Astrocyte (in vitro differentiated cells and primary cell): ENCODE results near the gene CIB2. TPM values are rescaled to one million over a fixed set of nuclear protein-coding genes. Genes with fewer than 3 reads are reported as not detected.

Source experiments
- DNase-seq: peaks from one replicate; pipeline ENCODE4 v3.0.0-alpha.2; 2010; ENCODE audit warnings: low read depth
- FAIRE-seq: peaks from 2 replicates; lab custom pipeline; 2011; peaks lifted over from hg19 to GRCh38; lab: Jason Lieb, UNC
- H2AFZ ChIP-seq: 2 replicates; pipeline ENCODE4 v1.6.0; 2012; ENCODE audit warnings: low read depth, low read length, inconsistent platforms
- H3K27ac ChIP-seq: 2 replicates; pipeline ENCODE4 v1.5.1; 2011; ENCODE audit warnings: low read depth, low read length, inconsistent platforms
- H3K27me3 ChIP-seq: 2 replicates; pipeline ENCODE4 v1.6.0; 2011; ENCODE audit warnings: low read length, inconsistent platforms; ENCODE audit not compliant: insufficient read depth
- H3K36me3 ChIP-seq: 2 replicates; pipeline ENCODE4 v1.5.1; 2011; ENCODE audit warnings: low read length, inconsistent platforms; ENCODE audit not compliant: insufficient read depth
- H3K4me1 ChIP-seq: 2 replicates; pipeline ENCODE4 v1.5.1; 2011; ENCODE audit warnings: low read length, inconsistent platforms; ENCODE audit not compliant: insufficient read depth
- H3K4me2 ChIP-seq: 2 replicates; pipeline ENCODE4 v1.6.0; 2012; ENCODE audit warnings: low read length, inconsistent platforms
- H3K4me3 ChIP-seq: 2 replicates; pipeline ENCODE4 v1.5.1; 2011; ENCODE audit warnings: low read depth, mild to moderate bottlenecking, low read length, inconsistent platforms; ENCODE audit not compliant: insufficient read depth
- H3K79me2 ChIP-seq: 2 replicates; pipeline ENCODE4 v1.6.0; 2012; ENCODE audit warnings: mild to moderate bottlenecking, low read length, inconsistent platforms; ENCODE audit not compliant: insufficient read depth
- H3K9ac ChIP-seq: 2 replicates; pipeline ENCODE4 v1.6.0; 2012; ENCODE audit warnings: mild to moderate bottlenecking, low read length, inconsistent platforms
- H3K9me3 ChIP-seq: 2 replicates; pipeline ENCODE4 v1.5.1; 2012; ENCODE audit warnings: low read depth, mild to moderate bottlenecking, low read length, inconsistent platforms; ENCODE audit not compliant: insufficient read depth
- H4K20me1 ChIP-seq: 2 replicates; pipeline ENCODE4 v1.6.0; 2012; ENCODE audit warnings: low read length, inconsistent platforms; ENCODE audit not compliant: insufficient read depth
- H3K27ac Mint-ChIP-seq: one replicate; pipeline ENCODE4 v1.8.0; 2021; ENCODE audit warnings: mild to moderate bottlenecking, mixed read lengths; ENCODE audit not compliant: unreplicated experiment
- H3K27me3 Mint-ChIP-seq: one replicate; pipeline ENCODE4 v1.8.0; 2021; ENCODE audit warnings: low read depth, mixed read lengths; ENCODE audit not compliant: unreplicated experiment
- H3K36me3 Mint-ChIP-seq: one replicate; pipeline ENCODE4 v1.8.0; 2021; ENCODE audit warnings: low read depth, mixed read lengths; ENCODE audit not compliant: unreplicated experiment
- H3K4me1 Mint-ChIP-seq: one replicate; pipeline ENCODE4 v1.8.0; 2021; ENCODE audit warnings: low read depth, mixed read lengths; ENCODE audit not compliant: unreplicated experiment
- H3K4me3 Mint-ChIP-seq: one replicate; pipeline ENCODE4 v1.8.0; 2021; ENCODE audit warnings: mild to moderate bottlenecking, moderate library complexity, mixed read lengths; ENCODE audit not compliant: unreplicated experiment
- H3K9me3 Mint-ChIP-seq: one replicate; pipeline ENCODE4 v1.8.0; 2021; ENCODE audit warnings: mild to moderate bottlenecking, mixed read lengths; ENCODE audit not compliant: unreplicated experiment
- EZH2 ChIP-seq: IDR thresholded peaks from 2 replicates; pipeline ENCODE4 v1.6.1; 2012; ENCODE audit warnings: mild to moderate bottlenecking, low read length, inconsistent platforms; ENCODE audit not compliant: insufficient read depth
- total RNA-seq: library from RNA; stranded (reverse); gene quantifications from 2 replicates; pipeline ENCODE4 v1.2.1, GENCODE V29; 2021
- TF ChIP-seq, protein P1 (sequence below): IDR thresholded peaks from 2 replicates; pipeline ENCODE4 v1.5.1; 2011; ENCODE audit warnings: low read depth, mild to moderate bottlenecking, inconsistent platforms, low read length, moderate library complexity; ENCODE audit not compliant: insufficient read depth

The CIB2 gene
- total RNA-seq, 1 donor from 2014 or later: 7.4 TPM

DNA sequence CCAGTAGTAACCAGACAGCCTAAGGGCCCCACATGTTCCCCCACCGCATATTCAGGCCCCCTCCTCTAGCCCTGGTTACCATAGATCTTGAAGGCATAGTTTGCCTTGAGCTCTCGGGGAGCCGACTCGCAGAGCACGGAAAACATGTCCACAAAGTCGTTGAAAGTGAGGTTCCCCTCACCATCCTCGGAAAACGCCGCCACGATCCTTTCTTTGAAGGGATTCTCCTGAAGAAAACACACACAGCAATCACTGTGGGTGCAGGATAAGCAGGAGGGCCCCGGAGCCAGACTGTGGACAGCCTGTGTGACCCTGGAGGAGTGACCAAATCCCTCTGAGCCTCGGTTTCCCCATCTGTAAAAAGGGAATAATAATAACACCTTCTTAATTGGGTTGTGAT, 22.1 kb downstream of the CIB2 start:
- no peak for FAIRE-seq
- Histone ChIP-seq H4K20me1 (no peaks in the 10 kb centered on the region), H3K4me1 (peaks cover 5% of the 10 kb centered on the region), H3K79me2 (no peaks in the 10 kb centered on the region), H3K9me3 (no peaks in the 10 kb centered on the region), H3K27ac (no peak overlapping the region), H3K36me3 (no peaks in the 10 kb centered on the region), H3K27me3 (peaks cover 2% of the 10 kb centered on the region), H3K4me2 (no peak overlapping the region), H2AFZ (no peak overlapping the region), H3K4me3 (no peak overlapping the region), H3K9ac (no peak overlapping the region)
- H3K4me1 Mint-ChIP-seq: peaks cover 5% of the 10 kb centered on the region
- peaks cover 6% of the 10 kb centered on the region for H3K36me3 Mint-ChIP-seq
- no peak overlapping the region for H3K4me3 Mint-ChIP-seq
- H3K27me3 Mint-ChIP-seq: peaks cover 32% of the 10 kb centered on the region
- no peak overlapping the region for H3K27ac Mint-ChIP-seq
- H3K9me3 Mint-ChIP-seq: no peaks in the 10 kb centered on the region
- TF ChIP-seq, protein P1, sequence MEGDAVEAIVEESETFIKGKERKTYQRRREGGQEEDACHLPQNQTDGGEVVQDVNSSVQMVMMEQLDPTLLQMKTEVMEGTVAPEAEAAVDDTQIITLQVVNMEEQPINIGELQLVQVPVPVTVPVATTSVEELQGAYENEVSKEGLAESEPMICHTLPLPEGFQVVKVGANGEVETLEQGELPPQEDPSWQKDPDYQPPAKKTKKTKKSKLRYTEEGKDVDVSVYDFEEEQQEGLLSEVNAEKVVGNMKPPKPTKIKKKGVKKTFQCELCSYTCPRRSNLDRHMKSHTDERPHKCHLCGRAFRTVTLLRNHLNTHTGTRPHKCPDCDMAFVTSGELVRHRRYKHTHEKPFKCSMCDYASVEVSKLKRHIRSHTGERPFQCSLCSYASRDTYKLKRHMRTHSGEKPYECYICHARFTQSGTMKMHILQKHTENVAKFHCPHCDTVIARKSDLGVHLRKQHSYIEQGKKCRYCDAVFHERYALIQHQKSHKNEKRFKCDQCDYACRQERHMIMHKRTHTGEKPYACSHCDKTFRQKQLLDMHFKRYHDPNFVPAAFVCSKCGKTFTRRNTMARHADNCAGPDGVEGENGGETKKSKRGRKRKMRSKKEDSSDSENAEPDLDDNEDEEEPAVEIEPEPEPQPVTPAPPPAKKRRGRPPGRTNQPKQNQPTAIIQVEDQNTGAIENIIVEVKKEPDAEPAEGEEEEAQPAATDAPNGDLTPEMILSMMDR: no peak
- no peak for TF ChIP-seq EZH2
- DNase-seq: no peak

DNA sequence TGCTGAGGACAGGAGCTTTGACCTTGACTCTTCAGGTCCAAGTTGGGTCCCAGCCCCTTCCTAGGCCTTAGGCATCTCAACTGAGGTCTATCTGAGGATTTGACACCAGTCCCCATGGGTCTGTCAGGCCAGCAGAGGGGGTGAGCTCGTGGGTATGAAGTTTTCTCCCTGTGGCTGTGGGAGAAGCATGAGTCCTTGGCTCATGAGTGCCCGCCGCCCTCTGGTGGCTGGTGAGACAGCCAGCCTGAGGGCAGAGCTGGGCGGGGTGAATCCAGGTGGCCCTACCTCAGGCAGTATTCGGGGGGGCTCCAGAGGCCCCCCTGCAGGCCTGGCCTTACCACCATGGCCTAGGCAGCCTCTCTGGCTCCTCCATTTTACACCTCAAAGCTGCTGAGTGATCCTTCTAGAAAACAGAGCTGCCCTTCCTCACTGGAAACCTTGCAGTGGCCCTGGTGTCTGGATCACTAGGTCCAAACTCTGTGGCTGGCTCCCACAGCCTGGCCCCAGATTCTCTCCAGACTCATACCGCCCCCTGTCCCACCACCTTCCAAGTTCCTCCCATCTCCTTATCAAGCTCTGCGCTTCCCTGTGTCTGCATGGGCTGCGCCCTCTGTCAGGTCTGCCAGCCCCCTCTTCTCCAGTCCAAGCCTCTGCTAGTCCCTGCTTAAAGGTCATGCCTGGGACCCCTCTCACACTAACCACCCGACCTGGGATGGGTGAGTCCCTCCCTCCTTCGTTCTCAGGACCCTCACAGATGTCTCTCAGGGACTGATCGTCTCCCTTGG, 22.8 kb downstream of the CIB2 start:
- FAIRE-seq: no peak
- H3K4me2 ChIP-seq: no peak overlapping the region
- Mint-ChIP-seq H3K9me3 (no peaks in the 10 kb centered on the region), H3K27ac (no peak overlapping the region), H3K27me3 (peaks cover 34% of the 10 kb centered on the region), H3K4me3 (no peak overlapping the region), H3K36me3 (peaks cover 6% of the 10 kb centered on the region), H3K4me1 (peaks cover 5% of the 10 kb centered on the region)
- no peak overlapping the region for H3K27ac ChIP-seq
- H3K79me2 ChIP-seq: no peaks in the 10 kb centered on the region
- H4K20me1 ChIP-seq: no peaks in the 10 kb centered on the region
- H3K4me1 ChIP-seq: peaks cover 5% of the 10 kb centered on the region
- no peak overlapping the region for H3K9ac ChIP-seq
- H3K9me3 ChIP-seq: no peaks in the 10 kb centered on the region
- peak; percentile 62 for DNase-seq
- no peak for TF ChIP-seq EZH2
- TF ChIP-seq, protein P1: peak; percentile 69
- no peak overlapping the region for H2AFZ ChIP-seq
- no peak overlapping the region for H3K4me3 ChIP-seq
- peaks cover 2% of the 10 kb centered on the region for H3K27me3 ChIP-seq
- H3K36me3 ChIP-seq: no peaks in the 10 kb centered on the region

DNA sequence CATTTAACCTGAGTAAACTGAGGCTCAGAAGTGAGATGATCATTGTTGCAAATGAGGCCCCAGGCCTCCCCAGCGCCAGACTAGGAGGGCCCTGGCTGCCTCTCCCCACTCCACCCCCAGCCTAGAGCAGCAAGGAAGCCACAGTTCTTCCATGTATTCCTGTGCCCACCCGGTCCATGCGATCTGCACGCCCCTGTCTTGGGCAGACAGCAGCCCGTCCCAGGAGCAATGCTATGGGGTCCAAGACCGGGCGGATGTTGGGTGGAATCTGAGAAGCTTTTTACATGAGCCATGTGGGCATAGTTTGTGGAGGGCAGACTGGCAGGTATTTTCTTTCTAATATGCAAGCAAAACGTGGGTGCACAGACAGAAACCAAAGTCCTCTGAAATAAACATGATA, 23.8 kb downstream of the CIB2 start:
- no peaks in the 10 kb centered on the region for H3K9me3 Mint-ChIP-seq
- DNase-seq (no peak), FAIRE-seq (no peak)
- Histone ChIP-seq H3K4me3 (no peak overlapping the region), H3K79me2 (no peaks in the 10 kb centered on the region), H4K20me1 (no peaks in the 10 kb centered on the region), H3K27ac (no peak overlapping the region), H3K9ac (no peak overlapping the region), H3K4me2 (no peak overlapping the region), H2AFZ (no peak overlapping the region), H3K9me3 (no peaks in the 10 kb centered on the region), H3K36me3 (no peaks in the 10 kb centered on the region), H3K4me1 (peaks cover 5% of the 10 kb centered on the region), H3K27me3 (peaks cover 2% of the 10 kb centered on the region)
- peaks cover 5% of the 10 kb centered on the region for H3K4me1 Mint-ChIP-seq
- H3K27ac Mint-ChIP-seq: no peak overlapping the region
- no peak for TF ChIP-seq EZH2
- TF ChIP-seq, protein P1: no peak
- H3K36me3 Mint-ChIP-seq: peaks cover 6% of the 10 kb centered on the region
- H3K4me3 Mint-ChIP-seq: no peak overlapping the region
- peaks cover 40% of the 10 kb centered on the region for H3K27me3 Mint-ChIP-seq
